RWPE2 (cell line): ENCODE data around the gene PEX11B.

Source experiments
- ATAC-seq: fragments of 200-7000 bp; cut with Tn5 transposase; 3 replicates; pipeline ENCODE4 v1.9.1; 2021; ENCODE audit warnings: low read depth
- DNase-seq: peaks from one replicate; pipeline ENCODE4 v3.0.0-alpha.2; 2020; ENCODE audit warnings: low spot score
- H3K27ac ChIP-seq: fragments of 450-650 bp; 2 replicates; pipeline ENCODE4 v1.5.1; 2017; ENCODE audit warnings: mild to moderate bottlenecking; ENCODE audit not compliant: poor library complexity, severe bottlenecking
- H3K27me3 ChIP-seq: fragments of 250-450 bp; sonication (Bioruptor Pico); 2 replicates; pipeline ENCODE4 v1.5.1; 2021; ENCODE audit warnings: mild to moderate bottlenecking, moderate library complexity; ENCODE audit not compliant: insufficient read depth, poor library complexity, severe bottlenecking
- H3K36me3 ChIP-seq: fragments of 250-450 bp; sonication (Bioruptor Pico); 2 replicates; pipeline ENCODE4 v1.5.1; 2020; ENCODE audit warnings: low read depth, mild to moderate bottlenecking, moderate library complexity
- H3K4me1 ChIP-seq: fragments of 250-450 bp; sonication (Bioruptor Pico); 2 replicates; pipeline ENCODE4 v1.5.1; 2021; ENCODE audit warnings: mild to moderate bottlenecking, moderate library complexity; ENCODE audit not compliant: insufficient read depth, poor library complexity, severe bottlenecking
- H3K4me3 ChIP-seq: fragments of 250-450 bp; sonication (Bioruptor Pico); 2 replicates; pipeline ENCODE4 v1.5.1; 2021; ENCODE audit warnings: mild to moderate bottlenecking, moderate library complexity; ENCODE audit not compliant: severe bottlenecking
- H3K9me3 ChIP-seq: fragments of 250-450 bp; sonication (Bioruptor Pico); 2 replicates; pipeline ENCODE4 v1.5.1; 2021; ENCODE audit warnings: mild to moderate bottlenecking, moderate library complexity; ENCODE audit not compliant: severe bottlenecking
- TF ChIP-seq, protein P1 (sequence below): fragments of 450-650 bp; IDR thresholded peaks from one replicate; pipeline ENCODE4 v1.5.1; 2017; ENCODE audit warnings: mild to moderate bottlenecking, moderate library complexity; ENCODE audit not compliant: poor library complexity, severe bottlenecking

PEX11B gene

GRCh38 chr1:145916745-145917144 lies 1.8 kb downstream of the PEX11B start:
- Histone ChIP-seq H3K27ac (peak overlapping the region; percentile 63), H3K4me3 (no peak overlapping the region), H3K27me3 (no peaks in the 10 kb centered on the region), H3K4me1 (no peaks in the 10 kb centered on the region), H3K36me3 (peaks cover 37% of the 10 kb centered on the region), H3K9me3 (no peaks in the 10 kb centered on the region)
- DNase-seq (no peak), ATAC-seq (no peak)
- TF ChIP-seq, protein P1, sequence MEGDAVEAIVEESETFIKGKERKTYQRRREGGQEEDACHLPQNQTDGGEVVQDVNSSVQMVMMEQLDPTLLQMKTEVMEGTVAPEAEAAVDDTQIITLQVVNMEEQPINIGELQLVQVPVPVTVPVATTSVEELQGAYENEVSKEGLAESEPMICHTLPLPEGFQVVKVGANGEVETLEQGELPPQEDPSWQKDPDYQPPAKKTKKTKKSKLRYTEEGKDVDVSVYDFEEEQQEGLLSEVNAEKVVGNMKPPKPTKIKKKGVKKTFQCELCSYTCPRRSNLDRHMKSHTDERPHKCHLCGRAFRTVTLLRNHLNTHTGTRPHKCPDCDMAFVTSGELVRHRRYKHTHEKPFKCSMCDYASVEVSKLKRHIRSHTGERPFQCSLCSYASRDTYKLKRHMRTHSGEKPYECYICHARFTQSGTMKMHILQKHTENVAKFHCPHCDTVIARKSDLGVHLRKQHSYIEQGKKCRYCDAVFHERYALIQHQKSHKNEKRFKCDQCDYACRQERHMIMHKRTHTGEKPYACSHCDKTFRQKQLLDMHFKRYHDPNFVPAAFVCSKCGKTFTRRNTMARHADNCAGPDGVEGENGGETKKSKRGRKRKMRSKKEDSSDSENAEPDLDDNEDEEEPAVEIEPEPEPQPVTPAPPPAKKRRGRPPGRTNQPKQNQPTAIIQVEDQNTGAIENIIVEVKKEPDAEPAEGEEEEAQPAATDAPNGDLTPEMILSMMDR = no peak

GRCh38 chr1:145912128-145912641 lies 6.3 kb downstream of the PEX11B start:
- peaks cover 13% of the 10 kb centered on the region for H3K4me1 ChIP-seq

DNA sequence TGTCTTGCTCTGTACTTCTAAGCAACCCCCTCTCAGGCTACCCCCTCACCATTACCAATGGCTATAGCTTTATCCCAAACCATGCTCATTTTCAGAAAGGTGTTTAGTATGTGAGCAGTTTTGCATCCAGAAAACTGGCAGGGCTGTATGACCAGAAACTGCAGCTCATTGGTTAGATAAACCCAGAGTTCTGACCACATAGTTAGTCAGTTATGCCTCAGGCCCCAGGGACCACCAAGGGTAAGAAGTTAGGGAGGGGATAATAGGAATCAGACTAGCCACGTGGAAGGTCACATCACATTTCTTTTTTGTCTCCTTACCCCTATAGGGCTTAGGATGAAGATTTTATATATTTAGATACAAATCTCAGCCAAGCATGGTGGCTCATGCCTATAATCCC lies 9.9 kb downstream of the PEX11B start:
- Histone ChIP-seq H3K4me1 (peaks cover 13% of the 10 kb centered on the region), H3K27me3 (no peaks in the 10 kb centered on the region), H3K4me3 (no peak overlapping the region), H3K9me3 (no peaks in the 10 kb centered on the region), H3K36me3 (peaks cover 24% of the 10 kb centered on the region), H3K27ac (peak overlapping the region; percentile 34)
- TF ChIP-seq, protein P1 = no peak
- DNase-seq = no peak
- no peak for ATAC-seq

More at GRCh38 chr1:145912128-145912641, 6.3 kb downstream of the PEX11B start:
- no peaks in the 10 kb centered on the region for H3K9me3 ChIP-seq
- no peak for DNase-seq
- H3K27ac ChIP-seq = no peak overlapping the region
- H3K27me3 ChIP-seq = no peaks in the 10 kb centered on the region
- TF ChIP-seq, protein P1 = no peak
- H3K4me3 ChIP-seq = no peak overlapping the region
- H3K36me3 ChIP-seq = peaks cover 49% of the 10 kb centered on the region
- no peak for ATAC-seq

- peak overlapping the region; percentile 12 for H3K27ac ChIP-seq
These were observed 11.4 kb downstream of the PEX11B start for GRCh38 chr1:145906954-145907753.

More at GRCh38 chr1:145906954-145907753, 11.4 kb downstream of the PEX11B start:
- H3K27me3 ChIP-seq = no peaks in the 10 kb centered on the region
- TF ChIP-seq, protein P1 = no peak
- no peaks in the 10 kb centered on the region for H3K9me3 ChIP-seq
- H3K4me1 ChIP-seq = peaks cover 13% of the 10 kb centered on the region
- no peak overlapping the region for H3K4me3 ChIP-seq
- DNase-seq (no peak), ATAC-seq (no peak)
- H3K36me3 ChIP-seq = peaks cover 15% of the 10 kb centered on the region
